ENCODE data around the gene TTLL12.
A peak's percentile ranks its signal among the peaks of the same experiment; 100 is the strongest.

The TTLL12 gene

GRCh38 chr22:43127166-43127908, 59.6 kb downstream of the TTLL12 start:
- no peak for DNase-seq (ENCODE audit: low spot score)

DNA sequence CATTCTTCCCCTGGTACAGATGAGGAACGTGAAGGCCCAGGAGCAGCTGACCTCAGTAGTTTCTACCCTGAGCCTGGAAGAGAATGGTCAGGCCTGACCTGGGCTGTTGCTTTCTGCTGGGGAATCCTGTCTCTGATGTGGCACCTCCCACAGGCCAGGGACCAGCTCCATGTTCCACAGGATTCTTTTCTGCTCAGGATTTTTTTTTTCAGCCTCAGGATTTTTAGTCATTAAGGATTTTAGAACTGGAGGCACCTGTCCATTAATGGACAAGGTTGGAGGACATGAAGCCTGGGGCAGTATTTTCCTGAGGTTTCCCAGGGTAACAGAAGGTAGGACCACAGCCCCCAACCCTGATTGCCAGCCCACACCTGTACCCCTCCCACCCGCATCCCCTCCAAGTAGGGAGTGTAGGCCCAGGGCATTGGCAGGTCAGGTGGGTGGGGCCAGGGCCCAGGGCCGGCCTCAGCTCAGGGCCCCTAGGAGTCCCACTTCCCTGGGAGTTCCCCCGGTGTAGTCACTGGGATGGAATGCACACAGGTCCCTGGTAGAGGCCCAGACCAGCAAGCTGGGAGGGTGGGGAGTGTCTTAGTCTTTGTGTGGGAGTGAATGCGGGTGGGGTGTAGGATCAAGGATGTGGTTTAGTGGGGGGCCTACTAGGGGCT, 60.3 kb downstream of the TTLL12 start:
- DNase-seq (ENCODE audit: low spot score), result peak; percentile 99

DNA sequence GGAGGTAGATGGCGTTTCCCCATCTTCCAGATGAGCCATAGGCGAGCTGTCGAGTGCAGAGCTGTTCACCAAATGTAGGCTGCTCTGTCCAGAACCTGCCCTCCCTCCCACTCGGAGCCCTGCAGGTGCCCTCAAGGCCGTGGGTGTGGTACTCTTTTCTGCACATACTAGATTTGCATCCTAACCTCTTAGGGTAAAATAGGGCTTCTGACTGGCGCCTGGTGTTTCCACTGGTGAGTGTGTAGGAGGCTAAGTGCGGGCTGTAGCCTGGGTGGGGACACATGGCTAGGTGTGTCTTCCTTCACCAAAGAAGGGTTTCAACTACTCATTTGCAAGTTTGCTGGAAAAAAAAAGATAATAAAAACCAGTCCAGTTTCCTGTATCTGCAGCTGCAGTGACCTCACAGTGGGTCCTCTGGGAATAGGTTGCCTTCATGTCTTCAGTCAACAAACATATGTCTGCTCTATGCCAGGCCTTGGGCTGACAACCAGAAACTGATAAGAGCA, 67.9 kb downstream of the TTLL12 start:
- DNase-seq (ENCODE audit: low spot score), result no peak

- DNase-seq (ENCODE audit: low spot score), result no peak
Observed at GRCh38 chr22:43118024-43118849, 68.7 kb downstream of the TTLL12 start.

GRCh38 chr22:43116932-43117331, 70.0 kb downstream of the TTLL12 start:
- DNase-seq (ENCODE audit: low spot score), result no peak
